ENCODE results near the gene OIT3.

- TF ChIP-seq CTCF (IDR thresholded peaks at IDR 0.05) (no peak), PBX3 (IDR thresholded peaks at IDR 0.05) (no peak), MAX (IDR thresholded peaks at IDR 0.05) (no peak), POLR2A (IDR thresholded peaks at IDR 0.05; ENCODE audit: low read length) (no peak)
Measured at GRCh38 chr10:72981028-72981881, 87.7 kb downstream of the OIT3 start.

Data from A549 (cell line).